SK-N-SH treated with all-trans-retinoic acid at 6 μM for 48 hours (cell line): ENCODE data around the gene ZMIZ2.

Experiments used
- ATAC-seq: fragments of 200-7000 bp; cut with Tn5 transposase; 3 replicates; pipeline ENCODE4 v1.9.1; 2020; ENCODE audit warnings: mild to moderate bottlenecking, moderate library complexity
- ARNTL ChIP-seq: fragments of 450-650 bp; formaldehyde crosslinking; IDR thresholded peaks from 2 replicates; pipeline ENCODE4 v1.5.0; 2020; ENCODE audit warnings: low read depth, mild to moderate bottlenecking, moderate library complexity, borderline replicate concordance
- BACH2 ChIP-seq: fragments of 250-450 bp; sonication (Bioruptor Pico); IDR thresholded peaks from 2 replicates; pipeline ENCODE4 v1.9.0; 2021; ENCODE audit warnings: mild to moderate bottlenecking, borderline replicate concordance
- CSDC2 ChIP-seq: fragments of 250-450 bp; sonication (Bioruptor Pico); IDR thresholded peaks from 2 replicates; pipeline ENCODE4 v1.5.0; 2020; ENCODE audit warnings: mild to moderate bottlenecking, moderate library complexity
- ESRRG ChIP-seq: fragments of 250-450 bp; sonication (Bioruptor Pico); IDR thresholded peaks from 2 replicates; pipeline ENCODE4 v1.6.1; 2021; ENCODE audit warnings: mild to moderate bottlenecking
- TOX ChIP-seq: fragments of 250-450 bp; sonication (Bioruptor Pico); IDR thresholded peaks from 2 replicates; pipeline ENCODE4 v1.8.0; 2021; ENCODE audit warnings: mild to moderate bottlenecking, moderate library complexity, borderline replicate concordance
- ZC3H10 ChIP-seq: fragments of 250-450 bp; sonication (Bioruptor Pico); IDR thresholded peaks from 2 replicates; pipeline ENCODE4 v1.5.1; 2021; ENCODE audit warnings: mild to moderate bottlenecking, moderate library complexity
- ZFP3 ChIP-seq: fragments of 250-450 bp; sonication (Bioruptor Pico); IDR thresholded peaks from 2 replicates; pipeline ENCODE4 v1.5.0; 2020; ENCODE audit warnings: mild to moderate bottlenecking, moderate library complexity
- ZFP30 ChIP-seq: fragments of 450-650 bp; formaldehyde crosslinking; IDR thresholded peaks from 2 replicates; pipeline ENCODE4 v1.5.0; 2022; ENCODE audit warnings: mild to moderate bottlenecking, moderate library complexity
- ZNF70 ChIP-seq: fragments of 450-650 bp; formaldehyde crosslinking; IDR thresholded peaks from 2 replicates; pipeline ENCODE4 v1.5.0; 2020; ENCODE audit warnings: mild to moderate bottlenecking, moderate library complexity
- TF ChIP-seq, protein P1 (sequence below): fragments of 250-450 bp; sonication (Bioruptor Pico); IDR thresholded peaks from 2 replicates; pipeline ENCODE4 v1.5.0; 2020; ENCODE audit warnings: mild to moderate bottlenecking, moderate library complexity
- TF ChIP-seq, protein P2 (sequence below): fragments of 250-450 bp; sonication (Bioruptor Pico); IDR thresholded peaks from 2 replicates; pipeline ENCODE4 v1.8.0; 2021; ENCODE audit warnings: low read depth, mild to moderate bottlenecking, moderate library complexity, borderline replicate concordance
- TF ChIP-seq, protein P3 (sequence below): fragments of 250-450 bp; sonication (Bioruptor Pico); IDR thresholded peaks from 2 replicates; pipeline ENCODE4 v1.8.0; 2020; ENCODE audit warnings: mild to moderate bottlenecking, moderate library complexity, borderline replicate concordance
- TF ChIP-seq, protein P4 (sequence below): fragments of 250-450 bp; sonication (Bioruptor Pico); IDR thresholded peaks from 2 replicates; pipeline ENCODE4 v1.5.1; 2021; ENCODE audit warnings: mild to moderate bottlenecking, moderate library complexity
- TF ChIP-seq, protein P5 (sequence below): fragments of 250-450 bp; sonication (Bioruptor Pico); IDR thresholded peaks from 2 replicates; pipeline ENCODE4 v1.5.1; 2020; ENCODE audit warnings: low read depth, mild to moderate bottlenecking, moderate library complexity

ZMIZ2 gene

DNA sequence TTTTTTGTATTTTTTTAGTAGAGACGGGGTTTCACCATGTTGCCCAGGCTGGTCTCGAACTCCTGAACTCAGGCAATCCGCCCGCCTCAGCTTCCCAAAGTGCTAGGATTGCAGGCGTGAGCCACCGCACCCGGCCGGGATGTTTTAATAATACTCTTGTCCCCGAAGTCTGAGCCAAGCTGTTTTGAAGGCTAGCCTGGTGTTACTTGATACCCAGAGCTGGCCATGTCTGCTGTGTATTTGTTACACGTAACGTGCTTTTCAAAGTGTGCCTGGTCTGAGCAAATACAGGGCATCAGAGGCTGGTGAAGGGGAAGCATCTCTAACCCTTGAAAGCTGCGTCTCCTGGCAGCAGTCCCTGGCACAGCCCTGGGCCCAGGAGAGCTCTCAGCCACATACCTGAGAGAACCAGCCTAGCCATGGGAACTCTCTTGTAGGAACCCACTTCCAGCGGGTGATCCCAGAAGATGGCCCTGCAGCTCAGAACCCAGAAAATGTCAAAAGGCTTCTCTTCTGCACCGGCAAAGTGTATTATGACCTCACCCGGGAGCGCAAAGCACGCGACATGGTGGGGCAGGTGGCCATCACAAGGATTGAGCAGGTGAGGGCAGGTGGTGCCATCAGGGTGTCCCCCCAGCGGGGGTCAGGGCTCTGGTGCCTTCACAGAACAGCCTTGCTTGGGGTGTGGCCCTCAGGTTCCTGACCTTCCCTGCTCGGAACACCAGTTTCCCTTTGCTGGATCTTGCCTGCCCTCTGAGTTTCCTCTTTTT lies 41.7 kb upstream of the ZMIZ2 start (continued):
- TF ChIP-seq, protein P1, sequence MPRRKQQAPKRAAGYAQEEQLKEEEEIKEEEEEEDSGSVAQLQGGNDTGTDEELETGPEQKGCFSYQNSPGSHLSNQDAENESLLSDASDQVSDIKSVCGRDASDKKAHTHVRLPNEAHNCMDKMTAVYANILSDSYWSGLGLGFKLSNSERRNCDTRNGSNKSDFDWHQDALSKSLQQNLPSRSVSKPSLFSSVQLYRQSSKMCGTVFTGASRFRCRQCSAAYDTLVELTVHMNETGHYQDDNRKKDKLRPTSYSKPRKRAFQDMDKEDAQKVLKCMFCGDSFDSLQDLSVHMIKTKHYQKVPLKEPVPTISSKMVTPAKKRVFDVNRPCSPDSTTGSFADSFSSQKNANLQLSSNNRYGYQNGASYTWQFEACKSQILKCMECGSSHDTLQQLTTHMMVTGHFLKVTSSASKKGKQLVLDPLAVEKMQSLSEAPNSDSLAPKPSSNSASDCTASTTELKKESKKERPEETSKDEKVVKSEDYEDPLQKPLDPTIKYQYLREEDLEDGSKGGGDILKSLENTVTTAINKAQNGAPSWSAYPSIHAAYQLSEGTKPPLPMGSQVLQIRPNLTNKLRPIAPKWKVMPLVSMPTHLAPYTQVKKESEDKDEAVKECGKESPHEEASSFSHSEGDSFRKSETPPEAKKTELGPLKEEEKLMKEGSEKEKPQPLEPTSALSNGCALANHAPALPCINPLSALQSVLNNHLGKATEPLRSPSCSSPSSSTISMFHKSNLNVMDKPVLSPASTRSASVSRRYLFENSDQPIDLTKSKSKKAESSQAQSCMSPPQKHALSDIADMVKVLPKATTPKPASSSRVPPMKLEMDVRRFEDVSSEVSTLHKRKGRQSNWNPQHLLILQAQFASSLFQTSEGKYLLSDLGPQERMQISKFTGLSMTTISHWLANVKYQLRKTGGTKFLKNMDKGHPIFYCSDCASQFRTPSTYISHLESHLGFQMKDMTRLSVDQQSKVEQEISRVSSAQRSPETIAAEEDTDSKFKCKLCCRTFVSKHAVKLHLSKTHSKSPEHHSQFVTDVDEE: no peak
- TF ChIP-seq ZNF70 (CRISPR knock-in tag): no peak
- no peak for TF ChIP-seq CSDC2

DNA sequence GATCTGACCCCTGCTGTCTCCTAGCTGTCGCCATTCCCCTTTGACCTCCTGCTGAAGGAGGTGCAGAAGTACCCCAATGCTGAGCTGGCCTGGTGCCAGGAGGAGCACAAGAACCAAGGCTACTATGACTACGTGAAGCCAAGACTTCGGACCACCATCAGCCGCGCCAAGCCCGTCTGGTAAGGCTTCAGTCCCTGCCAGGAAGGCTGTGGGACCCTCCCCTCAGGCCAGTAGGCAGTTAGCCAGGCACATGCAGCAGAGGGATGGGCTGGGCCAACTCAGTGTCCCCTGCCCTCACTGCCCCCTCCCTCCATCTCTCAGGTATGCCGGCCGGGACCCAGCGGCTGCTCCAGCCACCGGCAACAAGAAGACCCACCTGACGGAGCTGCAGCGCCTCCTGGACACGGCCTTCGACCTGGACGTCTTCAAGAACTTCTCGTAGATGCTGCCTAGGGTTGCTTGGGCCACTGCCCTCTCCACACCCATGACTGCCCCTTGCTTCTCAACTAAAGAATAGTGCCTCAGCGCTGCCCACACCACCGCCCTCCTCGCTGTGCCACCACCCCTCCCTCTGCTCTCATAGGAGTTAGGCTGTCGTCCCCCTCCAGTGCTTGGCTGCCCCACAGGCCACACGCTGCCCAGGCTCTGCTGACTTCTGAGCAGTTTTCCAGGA lies 41.0 kb upstream of the ZMIZ2 start:
- no peak for ATAC-seq
- no peak for TF ChIP-seq BACH2 (CRISPR knock-in tag)
- no peak for TF ChIP-seq ZNF70 (CRISPR knock-in tag)
- TF ChIP-seq, protein P2, sequence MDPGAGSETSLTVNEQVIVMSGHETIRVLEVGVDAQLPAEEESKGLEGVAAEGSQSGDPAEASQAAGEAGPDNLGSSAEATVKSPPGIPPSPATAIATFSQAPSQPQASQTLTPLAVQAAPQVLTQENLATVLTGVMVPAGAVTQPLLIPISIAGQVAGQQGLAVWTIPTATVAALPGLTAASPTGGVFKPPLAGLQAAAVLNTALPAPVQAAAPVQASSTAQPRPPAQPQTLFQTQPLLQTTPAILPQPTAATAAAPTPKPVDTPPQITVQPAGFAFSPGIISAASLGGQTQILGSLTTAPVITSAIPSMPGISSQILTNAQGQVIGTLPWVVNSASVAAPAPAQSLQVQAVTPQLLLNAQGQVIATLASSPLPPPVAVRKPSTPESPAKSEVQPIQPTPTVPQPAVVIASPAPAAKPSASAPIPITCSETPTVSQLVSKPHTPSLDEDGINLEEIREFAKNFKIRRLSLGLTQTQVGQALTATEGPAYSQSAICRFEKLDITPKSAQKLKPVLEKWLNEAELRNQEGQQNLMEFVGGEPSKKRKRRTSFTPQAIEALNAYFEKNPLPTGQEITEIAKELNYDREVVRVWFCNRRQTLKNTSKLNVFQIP (CRISPR knock-in tag): no peak
- no peak for TF ChIP-seq TOX (CRISPR knock-in tag)
- TF ChIP-seq, protein P3, sequence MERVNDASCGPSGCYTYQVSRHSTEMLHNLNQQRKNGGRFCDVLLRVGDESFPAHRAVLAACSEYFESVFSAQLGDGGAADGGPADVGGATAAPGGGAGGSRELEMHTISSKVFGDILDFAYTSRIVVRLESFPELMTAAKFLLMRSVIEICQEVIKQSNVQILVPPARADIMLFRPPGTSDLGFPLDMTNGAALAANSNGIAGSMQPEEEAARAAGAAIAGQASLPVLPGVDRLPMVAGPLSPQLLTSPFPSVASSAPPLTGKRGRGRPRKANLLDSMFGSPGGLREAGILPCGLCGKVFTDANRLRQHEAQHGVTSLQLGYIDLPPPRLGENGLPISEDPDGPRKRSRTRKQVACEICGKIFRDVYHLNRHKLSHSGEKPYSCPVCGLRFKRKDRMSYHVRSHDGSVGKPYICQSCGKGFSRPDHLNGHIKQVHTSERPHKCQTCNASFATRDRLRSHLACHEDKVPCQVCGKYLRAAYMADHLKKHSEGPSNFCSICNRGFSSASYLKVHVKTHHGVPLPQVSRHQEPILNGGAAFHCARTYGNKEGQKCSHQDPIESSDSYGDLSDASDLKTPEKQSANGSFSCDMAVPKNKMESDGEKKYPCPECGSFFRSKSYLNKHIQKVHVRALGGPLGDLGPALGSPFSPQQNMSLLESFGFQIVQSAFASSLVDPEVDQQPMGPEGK: no peak
- TF ChIP-seq, protein P4, sequence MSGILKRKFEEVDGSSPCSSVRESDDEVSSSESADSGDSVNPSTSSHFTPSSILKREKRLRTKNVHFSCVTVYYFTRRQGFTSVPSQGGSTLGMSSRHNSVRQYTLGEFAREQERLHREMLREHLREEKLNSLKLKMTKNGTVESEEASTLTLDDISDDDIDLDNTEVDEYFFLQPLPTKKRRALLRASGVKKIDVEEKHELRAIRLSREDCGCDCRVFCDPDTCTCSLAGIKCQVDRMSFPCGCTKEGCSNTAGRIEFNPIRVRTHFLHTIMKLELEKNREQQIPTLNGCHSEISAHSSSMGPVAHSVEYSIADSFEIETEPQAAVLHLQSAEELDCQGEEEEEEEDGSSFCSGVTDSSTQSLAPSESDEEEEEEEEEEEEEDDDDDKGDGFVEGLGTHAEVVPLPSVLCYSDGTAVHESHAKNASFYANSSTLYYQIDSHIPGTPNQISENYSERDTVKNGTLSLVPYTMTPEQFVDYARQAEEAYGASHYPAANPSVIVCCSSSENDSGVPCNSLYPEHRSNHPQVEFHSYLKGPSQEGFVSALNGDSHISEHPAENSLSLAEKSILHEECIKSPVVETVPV (CRISPR knock-in tag): no peak
- TF ChIP-seq ZFP30: no peak
- TF ChIP-seq, protein P1: no peak

DNA sequence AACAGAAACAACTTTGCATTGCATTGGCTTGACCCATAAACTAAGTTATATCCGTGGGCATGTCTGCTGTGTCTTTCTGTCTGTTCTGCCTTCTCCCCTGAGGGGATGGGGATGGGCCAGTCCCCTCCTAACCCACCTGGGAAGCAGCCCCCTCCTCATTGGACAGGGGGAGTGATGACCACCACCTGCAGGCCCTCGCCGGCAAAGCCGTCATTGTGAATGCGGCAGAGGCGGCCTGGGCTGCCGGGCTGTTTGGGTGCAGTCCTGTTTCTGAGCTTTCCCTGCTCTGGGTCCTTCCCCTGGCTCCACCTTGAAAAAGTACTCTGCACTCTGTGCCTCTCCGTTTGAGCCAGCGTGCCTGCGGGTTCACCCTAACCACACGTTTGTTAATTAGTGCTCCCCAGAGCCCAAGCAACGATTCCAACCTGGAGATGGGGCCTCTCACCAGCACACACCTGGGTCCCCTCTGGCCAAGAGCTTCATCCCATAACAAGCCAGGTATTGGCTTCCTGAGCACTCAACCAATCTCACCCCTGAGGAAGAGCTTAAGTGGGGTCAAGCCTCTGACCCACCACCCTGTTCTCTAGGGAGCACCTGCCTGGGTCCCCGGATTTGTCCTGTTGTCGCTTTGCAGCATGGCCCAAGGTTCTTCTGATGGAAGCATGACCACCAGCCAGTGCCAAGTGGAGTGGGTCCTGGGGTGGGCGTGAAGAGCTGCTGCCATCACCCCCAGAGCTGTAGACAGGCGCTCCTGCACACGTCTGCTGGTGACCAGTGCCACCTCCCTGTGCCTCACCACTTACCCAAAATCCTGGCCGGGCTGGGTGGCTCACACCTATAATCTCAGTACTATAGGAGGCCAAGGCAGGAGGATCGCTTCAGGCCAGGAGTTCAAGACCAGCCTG lies 39.4 kb upstream of the ZMIZ2 start:
- ATAC-seq: no peak
- TF ChIP-seq, protein P4 (CRISPR knock-in tag): no peak
- TF ChIP-seq ZC3H10 (CRISPR knock-in tag): no peak
- no peak for TF ChIP-seq ESRRG (CRISPR knock-in tag)
- no peak for TF ChIP-seq BACH2 (CRISPR knock-in tag)
- TF ChIP-seq ARNTL: no peak
- TF ChIP-seq, protein P5, sequence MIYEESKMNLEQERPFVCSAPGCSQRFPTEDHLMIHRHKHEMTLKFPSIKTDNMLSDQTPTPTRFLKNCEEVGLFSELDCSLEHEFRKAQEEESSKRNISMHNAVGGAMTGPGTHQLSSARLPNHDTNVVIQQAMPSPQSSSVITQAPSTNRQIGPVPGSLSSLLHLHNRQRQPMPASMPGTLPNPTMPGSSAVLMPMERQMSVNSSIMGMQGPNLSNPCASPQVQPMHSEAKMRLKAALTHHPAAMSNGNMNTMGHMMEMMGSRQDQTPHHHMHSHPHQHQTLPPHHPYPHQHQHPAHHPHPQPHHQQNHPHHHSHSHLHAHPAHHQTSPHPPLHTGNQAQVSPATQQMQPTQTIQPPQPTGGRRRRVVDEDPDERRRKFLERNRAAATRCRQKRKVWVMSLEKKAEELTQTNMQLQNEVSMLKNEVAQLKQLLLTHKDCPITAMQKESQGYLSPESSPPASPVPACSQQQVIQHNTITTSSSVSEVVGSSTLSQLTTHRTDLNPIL (CRISPR knock-in tag): no peak
- no peak for TF ChIP-seq ZFP3 (CRISPR knock-in tag)
